HS-27A (cell line): Measurements from ENCODE around the gene HOMER2.
"Not testable (repeated sequence)": the region's sequence is repeated elsewhere in the genome, so short reads cannot be mapped to it uniquely, and the experiment has no call there.

Experiments
- DNase-seq: peaks from one replicate; pipeline ENCODE4 v3.0.0-alpha.2; 2012; ENCODE audit warnings: low read depth, missing footprints

The HOMER2 gene

DNA sequence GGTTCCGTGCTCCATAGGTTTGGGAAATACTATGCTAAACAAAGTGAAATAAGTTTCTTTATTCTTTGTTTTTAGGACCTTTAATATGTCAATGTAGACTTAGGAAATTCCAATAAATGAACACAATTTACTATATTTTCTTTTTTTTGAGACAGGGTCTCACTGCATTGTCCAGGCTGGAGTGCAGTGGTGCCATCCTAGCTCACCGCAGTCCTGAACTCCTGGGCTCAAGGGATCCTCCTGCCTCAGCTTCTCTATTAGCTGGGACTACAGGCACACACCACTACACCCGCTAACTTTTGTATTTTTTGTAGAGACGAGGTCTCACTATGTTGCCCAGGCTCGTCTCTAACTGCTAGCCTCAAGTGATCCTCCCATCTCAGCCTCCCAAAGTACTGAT is 12.4 kb upstream of the HOMER2 start:
- no peak for DNase-seq

DNA sequence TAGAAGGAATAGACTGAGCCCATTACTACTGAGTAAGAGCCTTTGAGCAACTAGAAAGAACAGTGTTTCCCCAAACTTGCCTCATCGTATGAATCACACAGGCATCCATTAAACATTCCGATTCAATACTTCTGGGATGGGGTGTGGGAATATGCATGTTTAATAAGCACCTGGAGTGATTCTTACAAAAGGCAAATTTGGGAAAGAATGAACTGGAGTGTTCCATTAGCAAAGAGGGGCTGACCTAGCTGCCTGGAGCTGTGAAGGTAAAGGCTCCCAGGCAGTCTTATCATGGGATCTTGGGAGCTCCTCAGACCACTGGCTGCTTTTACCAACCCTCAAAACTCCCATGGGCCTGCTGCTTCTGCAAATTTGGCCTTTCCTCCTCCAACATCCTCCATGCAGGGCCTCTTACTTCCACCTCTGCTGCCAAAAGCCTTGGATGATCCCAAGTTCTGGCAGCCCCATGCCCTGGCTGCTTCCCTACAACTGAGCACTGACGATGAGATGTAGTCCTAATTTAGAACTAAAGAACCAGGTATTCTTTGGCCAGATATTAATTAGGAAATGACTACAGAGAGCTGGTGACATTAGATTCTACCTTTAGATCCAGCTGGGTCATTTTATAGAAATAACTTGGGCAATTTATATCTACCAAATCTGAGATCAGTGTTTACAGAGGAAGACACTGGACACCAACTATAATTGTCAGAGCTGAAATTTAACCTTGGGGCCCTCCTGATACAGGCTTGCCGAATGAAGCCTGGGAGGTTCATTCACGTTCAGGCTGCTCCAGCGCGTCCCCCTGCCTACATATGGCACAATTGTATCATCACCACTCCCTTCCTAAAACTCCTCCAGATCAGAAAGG is 11.2 kb upstream of the HOMER2 start:
- no peak for DNase-seq

DNA sequence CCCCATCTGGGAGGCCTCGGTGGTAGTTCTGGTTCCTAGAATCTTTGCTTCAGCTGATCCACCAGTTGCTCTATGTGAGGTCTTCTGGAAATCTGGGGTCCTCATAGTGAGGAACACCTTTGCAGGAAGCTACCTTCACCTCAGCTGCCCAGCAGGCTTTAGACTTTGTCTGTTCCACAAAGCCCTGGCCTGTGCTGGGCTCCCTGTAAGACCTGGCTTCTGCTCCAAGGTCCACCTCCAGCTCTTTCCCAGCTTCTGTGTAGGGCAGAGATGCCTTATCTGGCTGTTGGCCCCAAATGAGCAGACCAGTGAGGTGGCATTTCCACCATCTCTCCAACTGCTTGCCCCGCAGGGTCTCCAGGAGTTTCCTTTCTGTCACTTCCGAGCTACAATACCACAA is 8.2 kb upstream of the HOMER2 start:
- DNase-seq, result no peak

DNA sequence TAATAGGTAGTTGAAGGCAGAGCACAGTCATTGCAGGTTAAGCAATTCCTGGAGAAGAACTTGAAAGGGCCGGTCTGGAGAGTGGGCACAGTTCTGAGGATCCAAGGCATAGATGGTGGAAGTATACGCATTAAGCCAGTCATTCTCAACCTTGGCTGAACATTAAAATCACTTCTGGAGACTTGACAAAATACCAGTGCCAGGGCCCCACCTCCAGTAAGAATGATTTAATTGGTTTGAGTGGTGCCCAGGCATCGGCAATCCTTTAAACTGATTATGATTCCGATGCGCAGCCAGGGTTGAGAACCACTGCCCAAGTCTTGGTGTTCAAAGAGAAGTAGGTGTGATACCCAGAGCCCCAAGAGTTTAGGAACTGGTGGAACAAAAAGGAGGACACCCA is 6.9 kb upstream of the HOMER2 start:
- DNase-seq, result no peak

DNA sequence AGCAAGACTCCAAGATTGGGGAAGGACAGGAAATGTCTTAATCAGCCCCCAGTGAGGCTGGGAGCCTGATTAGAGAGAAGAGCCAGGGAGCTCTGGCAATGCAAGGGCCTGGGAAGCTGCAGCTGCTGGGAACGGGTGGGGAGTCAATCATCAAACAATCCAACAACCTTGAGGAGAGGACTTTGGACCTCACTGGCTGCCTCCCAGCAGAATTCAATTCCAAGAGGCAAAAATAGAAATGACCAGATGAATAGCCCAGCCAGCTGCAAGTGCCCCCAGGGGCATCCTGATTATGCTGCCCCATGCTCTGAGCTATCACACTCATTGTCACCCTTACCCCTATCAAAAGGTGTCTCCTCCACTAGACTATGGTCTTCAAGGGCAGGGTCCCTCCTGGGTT is 6.1 kb upstream of the HOMER2 start:
- DNase-seq, result no peak

DNA sequence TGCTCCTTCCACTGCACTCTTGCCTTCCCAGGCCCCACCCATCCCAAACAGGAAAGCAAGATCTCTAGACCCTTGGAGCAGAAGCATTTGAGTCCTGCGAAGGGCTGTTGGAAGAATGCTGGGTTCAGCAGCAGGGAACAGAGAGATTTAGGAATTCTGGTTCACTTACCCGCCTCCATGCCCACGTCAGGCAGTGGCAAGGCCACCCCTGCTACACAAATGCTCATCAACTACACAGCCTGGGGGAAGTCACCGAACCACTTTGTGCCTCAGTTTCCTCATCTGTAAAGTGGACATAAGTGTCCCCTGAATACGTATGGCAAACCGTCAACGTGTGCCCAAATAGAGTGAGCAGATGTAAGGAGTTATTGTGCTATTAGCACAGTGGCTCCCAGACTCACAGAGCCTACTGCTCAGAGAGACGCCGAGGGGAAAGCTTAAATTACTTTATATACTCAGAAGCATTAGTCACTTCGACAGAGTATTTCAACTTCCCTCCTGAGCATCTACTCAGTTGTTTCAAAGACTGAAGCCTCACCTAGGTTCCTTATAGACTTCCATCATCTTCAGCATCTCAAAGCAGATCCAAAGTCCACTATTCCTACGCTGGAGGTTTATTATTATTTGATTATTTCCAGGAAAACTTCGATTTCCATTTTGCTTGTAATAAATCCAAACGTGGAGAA is 905 bp downstream of the HOMER2 start:
- no peak for DNase-seq

GRCh38 chr15:82950746-82951370 is 1.7 kb downstream of the HOMER2 start:
- DNase-seq, result no peak

DNA sequence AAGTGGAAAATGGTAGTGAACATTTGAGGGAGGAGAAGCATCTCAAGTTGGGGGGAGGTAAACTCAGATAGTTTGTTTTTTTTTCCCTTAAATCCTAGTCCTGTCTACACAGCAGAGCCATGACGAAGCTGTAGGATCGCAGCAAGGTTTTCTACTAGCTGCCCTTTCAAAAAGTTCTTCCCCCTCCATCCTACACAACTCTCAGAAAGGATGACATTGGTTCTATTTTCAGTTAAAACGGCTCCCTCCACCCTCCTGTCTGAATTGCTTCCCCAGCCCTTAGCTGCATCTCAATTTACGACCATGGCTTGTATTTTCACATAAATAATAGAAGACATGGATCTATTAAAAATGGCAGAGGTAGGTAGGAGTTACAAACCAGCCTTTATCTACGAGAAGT is 2.2 kb downstream of the HOMER2 start:
- no peak for DNase-seq

- DNase-seq, result no peak
Measured at GRCh38 chr15:82946155-82946701, 6.3 kb downstream of the HOMER2 start.

DNA sequence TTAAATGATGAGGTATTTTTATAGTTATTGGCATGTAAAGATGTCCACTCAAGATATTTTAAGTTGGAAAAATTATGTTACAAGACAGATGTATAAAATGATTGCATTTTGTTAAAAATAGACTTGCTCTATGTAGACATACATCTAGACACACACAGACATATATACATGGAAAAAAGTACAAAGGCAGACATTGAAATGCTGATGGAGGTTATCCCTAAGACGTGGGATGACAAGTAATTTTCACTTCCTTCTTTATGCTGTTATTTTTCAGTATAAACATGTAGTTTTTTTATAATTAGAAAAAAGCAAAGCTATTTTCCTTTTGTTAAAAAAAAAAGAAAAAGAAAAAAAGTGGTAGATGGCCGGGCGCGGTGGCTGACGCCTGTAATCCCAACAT is 7.2 kb downstream of the HOMER2 start:
- no peak for DNase-seq

DNA sequence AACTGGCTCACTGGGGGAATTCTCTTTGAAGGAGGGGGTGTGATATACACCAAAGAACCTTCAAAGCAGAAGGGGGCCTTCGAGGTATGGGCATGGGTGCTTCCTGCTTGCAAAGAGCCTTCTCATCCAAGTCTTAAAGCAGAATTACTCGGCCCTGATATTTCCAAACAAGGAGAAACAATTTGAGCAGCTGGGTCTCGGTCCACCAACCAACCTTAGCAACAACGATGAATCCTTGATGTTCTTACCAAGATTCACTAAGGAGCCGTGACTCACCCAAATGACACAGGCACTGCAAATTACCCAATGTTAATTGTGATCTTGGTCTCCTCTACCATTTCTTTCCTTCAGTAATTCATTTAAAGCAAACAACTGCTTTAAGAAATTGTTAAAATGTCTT is 7.7 kb downstream of the HOMER2 start:
- DNase-seq, result no peak

DNA sequence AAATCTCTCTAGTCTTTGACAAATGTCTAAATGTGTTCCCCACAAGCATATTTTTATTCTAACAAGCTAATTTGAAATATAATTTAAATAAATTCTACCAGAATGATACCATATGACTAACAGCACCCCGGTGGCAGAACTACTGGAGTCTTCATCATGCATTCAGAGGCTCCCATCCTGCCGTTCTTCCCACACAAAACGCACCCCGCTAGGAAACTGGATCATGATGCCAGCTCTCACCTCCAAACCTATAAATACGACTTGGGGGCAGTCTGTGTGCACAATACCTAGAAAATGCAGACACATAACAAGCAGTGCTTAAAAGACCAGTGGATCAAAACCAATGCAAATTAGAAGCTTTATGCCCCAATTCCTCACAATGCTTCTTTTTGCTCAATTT is 8.5 kb downstream of the HOMER2 start:
- DNase-seq, result no peak

DNA sequence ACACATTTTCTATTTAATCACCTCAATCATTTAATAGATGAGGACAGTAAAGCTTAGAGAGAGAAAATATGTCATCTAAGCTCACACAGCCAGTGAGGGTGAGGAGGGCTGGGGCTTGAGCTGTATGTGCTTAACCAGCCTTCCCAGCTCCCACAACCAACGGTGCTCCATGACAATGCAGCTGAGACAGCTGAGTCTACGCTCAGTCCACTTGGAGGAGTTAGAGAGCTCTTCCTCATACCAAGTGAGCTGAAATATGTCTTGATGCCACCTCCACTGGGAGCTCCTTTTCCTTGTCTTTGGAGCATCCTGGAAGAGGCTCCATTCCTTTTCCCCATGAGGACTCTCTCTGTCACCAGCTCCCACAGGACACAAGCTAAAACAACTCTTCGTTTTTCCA is 9.3 kb downstream of the HOMER2 start:
- DNase-seq, result no peak

- DNase-seq, result peak; percentile 15
Measured at GRCh38 chr15:82942691-82943090, 9.8 kb downstream of the HOMER2 start.

- not testable (repeated sequence) for DNase-seq
Measured at GRCh38 chr15:82939678-82940077, 12.8 kb downstream of the HOMER2 start.

- no peak for DNase-seq
Measured at GRCh38 chr15:82937712-82938058, 14.8 kb downstream of the HOMER2 start.

DNA sequence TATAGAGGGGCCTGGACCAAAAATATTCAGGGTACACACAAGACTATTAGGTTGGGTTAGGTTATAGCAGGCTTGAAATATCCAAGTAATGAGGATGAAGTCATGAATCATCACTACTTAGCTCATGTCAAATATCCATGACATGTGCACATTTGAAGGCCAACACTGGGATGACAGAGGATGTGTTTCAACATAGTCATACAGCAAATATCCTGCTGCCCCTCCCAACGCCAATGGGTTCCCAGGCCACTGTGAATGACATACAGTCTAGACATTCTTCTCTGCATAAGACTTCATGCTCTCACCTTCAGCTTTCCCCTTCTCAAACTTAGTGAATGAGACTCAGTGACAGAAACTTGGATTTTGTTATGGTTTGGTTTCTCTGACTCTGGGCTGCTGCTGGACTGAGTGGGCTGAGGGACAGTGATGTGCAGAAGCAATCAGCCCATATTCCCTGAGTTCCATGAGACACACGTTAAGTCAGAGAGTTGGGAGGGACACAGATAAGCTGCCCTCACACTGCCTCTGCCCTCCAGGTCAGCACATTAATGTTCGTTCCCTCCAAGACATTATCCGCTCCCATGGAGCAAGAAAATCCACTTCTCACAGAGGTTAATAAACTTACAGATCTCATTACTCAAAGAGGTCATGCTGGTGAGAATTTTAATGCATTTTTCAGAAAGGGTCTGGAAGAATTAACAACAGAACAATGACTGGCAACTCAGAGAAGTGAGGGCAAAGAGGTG is 15.4 kb downstream of the HOMER2 start:
- peak; percentile 73 for DNase-seq

DNA sequence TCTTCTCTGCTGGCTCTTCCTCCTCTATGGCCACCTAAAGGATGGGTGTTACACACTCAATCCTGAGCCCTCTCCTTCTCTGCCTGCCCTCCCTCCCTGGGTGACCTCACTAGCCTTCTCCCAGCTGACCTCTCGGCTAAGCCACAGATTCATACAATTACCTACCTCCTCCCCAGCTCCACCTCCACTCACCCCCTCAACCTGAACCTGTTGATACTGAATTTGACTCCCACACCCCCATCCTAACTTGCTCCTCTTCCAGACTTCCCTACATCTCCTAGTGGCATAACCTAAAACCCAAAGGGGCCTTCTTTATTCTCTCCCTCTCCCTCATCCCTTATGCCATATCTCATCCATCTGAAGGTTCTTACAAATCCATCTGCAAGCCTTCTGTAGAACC is 17.1 kb downstream of the HOMER2 start:
- no peak for DNase-seq

- DNase-seq, result no peak
Measured at GRCh38 chr15:82934100-82934880, 18.2 kb downstream of the HOMER2 start.

DNA sequence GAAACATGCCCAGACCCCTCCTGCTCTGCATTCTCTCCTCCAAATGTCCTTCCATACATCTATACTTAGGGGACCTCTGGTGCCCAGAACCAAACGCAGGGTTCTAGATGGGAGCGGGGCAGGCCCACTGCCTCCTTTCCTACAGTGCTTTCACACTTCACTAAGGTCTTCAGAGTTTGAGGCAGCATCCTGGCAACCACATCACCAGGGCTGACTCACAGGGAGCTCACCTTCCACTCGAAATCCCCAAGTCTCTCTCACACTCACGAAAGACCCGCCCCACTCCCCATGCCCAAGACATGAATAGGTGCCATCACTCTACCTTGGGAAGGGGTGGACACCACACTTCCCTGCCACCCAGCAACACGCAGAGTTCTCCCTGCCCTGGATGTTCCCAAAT is 18.9 kb downstream of the HOMER2 start:
- no peak for DNase-seq

DNA sequence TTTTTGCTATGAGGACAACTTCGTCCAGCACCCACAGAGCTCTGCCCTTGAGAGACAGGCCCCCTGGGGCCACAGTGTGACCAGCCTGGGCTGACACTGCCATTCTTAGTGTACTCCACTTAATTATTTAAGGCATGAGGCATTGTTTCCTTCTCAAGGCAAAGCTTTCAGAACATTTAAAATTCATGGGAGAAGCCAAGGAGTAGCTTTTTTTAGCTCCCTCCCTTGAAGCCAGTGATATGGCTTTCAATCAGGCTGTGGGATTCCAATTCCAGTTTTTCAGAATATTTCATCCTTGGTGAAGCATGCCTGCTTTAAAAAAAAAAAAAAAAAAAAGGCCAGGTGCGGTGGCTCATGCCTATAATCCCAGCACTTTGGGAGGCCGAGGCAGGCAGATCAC is 21.3 kb downstream of the HOMER2 start:
- DNase-seq, result no peak
